ENCODE data around the gene SOX6.

GRCh38 chr11:16096336-16096735 is 260.0 kb downstream of the SOX6 start:
- TF ChIP-seq, protein P1, sequence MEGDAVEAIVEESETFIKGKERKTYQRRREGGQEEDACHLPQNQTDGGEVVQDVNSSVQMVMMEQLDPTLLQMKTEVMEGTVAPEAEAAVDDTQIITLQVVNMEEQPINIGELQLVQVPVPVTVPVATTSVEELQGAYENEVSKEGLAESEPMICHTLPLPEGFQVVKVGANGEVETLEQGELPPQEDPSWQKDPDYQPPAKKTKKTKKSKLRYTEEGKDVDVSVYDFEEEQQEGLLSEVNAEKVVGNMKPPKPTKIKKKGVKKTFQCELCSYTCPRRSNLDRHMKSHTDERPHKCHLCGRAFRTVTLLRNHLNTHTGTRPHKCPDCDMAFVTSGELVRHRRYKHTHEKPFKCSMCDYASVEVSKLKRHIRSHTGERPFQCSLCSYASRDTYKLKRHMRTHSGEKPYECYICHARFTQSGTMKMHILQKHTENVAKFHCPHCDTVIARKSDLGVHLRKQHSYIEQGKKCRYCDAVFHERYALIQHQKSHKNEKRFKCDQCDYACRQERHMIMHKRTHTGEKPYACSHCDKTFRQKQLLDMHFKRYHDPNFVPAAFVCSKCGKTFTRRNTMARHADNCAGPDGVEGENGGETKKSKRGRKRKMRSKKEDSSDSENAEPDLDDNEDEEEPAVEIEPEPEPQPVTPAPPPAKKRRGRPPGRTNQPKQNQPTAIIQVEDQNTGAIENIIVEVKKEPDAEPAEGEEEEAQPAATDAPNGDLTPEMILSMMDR (IDR thresholded peaks at IDR 0.05): no peak
- TF ChIP-seq EP300 (IDR thresholded peaks at IDR 0.05; ENCODE audit: low read depth): no peak
